Mucosa of descending colon (tissue), 3 donors: ENCODE data around the gene BATF2. TPM values are rescaled to one million over a fixed set of nuclear protein-coding genes. Genes with fewer than 3 reads are reported as not detected.
A peak's percentile ranks its signal among the peaks of the same experiment; 100 is the strongest.

Experiments used
- ATAC-seq: fragments of 200-7000 bp; cut with Tn5 transposase; one replicate; pipeline ENCODE4 v1.9.1; 2020; ENCODE audit warnings: mild to moderate bottlenecking, moderate library complexity
- DNase-seq, 3 donors: peaks; one replicate each; pipeline ENCODE4 v3.0.0-alpha.2; 2020
- H3K36me3 ChIP-seq: fragments of 200-600 bp; one replicate; pipeline ENCODE4 v1.8.0; 2021; ENCODE audit warnings: low read depth, mild to moderate bottlenecking
- H3K4me1 ChIP-seq: fragments of 200-600 bp; one replicate; pipeline ENCODE4 v1.8.0; 2021; ENCODE audit warnings: low read depth, mild to moderate bottlenecking
- H3K4me3 ChIP-seq: fragments of 200-600 bp; one replicate; pipeline ENCODE4 v1.8.0; 2021; ENCODE audit warnings: mild to moderate bottlenecking
- H3K9me3 ChIP-seq: fragments of 200-600 bp; one replicate; pipeline ENCODE4 v1.8.0; 2021; ENCODE audit warnings: mild to moderate bottlenecking
- intact Hi-C, 2 donors: fragments of 100-400 bp; cut with DNase I in 1 of 2; cut with micrococcal nuclease in 1 of 2; formaldehyde crosslinking; loops; one replicate each; pipeline versions ENCODE4 v1.11.0 to v1.11.1; 2022; cut with DNase I, micrococcal nuclease
- total RNA-seq, 3 donors: library from RNA; stranded (reverse); fragmentation: NEBNext Ultra II Directional in 2 of 3; extraction: Animal tissue kit (Norgen Biotek cat#: 25700) in 2 of 3; gene quantifications; one replicate each; pipeline versions ENCODE4 v1.2.1 to v1.2.4, GENCODE V29; 2021 to 2023
- TF ChIP-seq, protein P1 (sequence below): fragments of 200-600 bp; IDR thresholded peaks from one replicate; pipeline ENCODE4 v1.8.0; 2022; ENCODE audit warnings: antibody characterized with exemption, mild to moderate bottlenecking
- donor health status: DM: no; HTN: no; CAD: no; lungs with moderate emphysema.
- donor health status: DM: no; HTN: no; CAD: no.
- donor health status: DM: no; HTN: yes; CAD: no.

Gene BATF2
- total RNA-seq, 3 donors from 2014 or later, result 12.7 to 25.3 (median 18.0) TPM

DNA sequence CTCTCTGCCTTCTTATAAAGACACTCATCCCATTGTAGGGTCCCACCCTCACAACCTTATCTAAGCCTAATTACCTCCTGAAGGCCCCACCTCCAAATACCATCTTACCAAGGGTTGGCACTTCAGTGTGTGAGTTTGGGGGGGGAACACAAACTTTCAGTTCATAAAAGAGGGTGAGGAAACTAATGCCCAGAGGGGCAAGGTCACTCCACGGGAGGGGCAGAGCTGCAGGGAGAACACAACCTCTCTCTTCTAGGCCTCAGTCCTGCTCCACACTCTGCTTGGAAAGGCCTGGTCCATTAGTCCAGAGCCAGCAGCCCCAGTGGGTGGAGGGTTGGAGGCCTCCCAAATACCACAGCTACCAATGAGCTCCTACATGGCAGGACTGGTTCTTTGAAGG, 2.7 kb upstream of the BATF2 start:
- ATAC-seq (peak; percentile 39), DNase-seq (peak; percentile 62 to 71 (median 69))
- Histone ChIP-seq H3K4me3 (no peak overlapping the region), H3K9me3 (no peaks in the 10 kb centered on the region), H3K4me1 (peaks cover 33% of the 10 kb centered on the region), H3K36me3 (no peaks in the 10 kb centered on the region)
- TF ChIP-seq, protein P1, sequence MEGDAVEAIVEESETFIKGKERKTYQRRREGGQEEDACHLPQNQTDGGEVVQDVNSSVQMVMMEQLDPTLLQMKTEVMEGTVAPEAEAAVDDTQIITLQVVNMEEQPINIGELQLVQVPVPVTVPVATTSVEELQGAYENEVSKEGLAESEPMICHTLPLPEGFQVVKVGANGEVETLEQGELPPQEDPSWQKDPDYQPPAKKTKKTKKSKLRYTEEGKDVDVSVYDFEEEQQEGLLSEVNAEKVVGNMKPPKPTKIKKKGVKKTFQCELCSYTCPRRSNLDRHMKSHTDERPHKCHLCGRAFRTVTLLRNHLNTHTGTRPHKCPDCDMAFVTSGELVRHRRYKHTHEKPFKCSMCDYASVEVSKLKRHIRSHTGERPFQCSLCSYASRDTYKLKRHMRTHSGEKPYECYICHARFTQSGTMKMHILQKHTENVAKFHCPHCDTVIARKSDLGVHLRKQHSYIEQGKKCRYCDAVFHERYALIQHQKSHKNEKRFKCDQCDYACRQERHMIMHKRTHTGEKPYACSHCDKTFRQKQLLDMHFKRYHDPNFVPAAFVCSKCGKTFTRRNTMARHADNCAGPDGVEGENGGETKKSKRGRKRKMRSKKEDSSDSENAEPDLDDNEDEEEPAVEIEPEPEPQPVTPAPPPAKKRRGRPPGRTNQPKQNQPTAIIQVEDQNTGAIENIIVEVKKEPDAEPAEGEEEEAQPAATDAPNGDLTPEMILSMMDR, result no peak
- intact Hi-C loops, result no loop called here

DNA sequence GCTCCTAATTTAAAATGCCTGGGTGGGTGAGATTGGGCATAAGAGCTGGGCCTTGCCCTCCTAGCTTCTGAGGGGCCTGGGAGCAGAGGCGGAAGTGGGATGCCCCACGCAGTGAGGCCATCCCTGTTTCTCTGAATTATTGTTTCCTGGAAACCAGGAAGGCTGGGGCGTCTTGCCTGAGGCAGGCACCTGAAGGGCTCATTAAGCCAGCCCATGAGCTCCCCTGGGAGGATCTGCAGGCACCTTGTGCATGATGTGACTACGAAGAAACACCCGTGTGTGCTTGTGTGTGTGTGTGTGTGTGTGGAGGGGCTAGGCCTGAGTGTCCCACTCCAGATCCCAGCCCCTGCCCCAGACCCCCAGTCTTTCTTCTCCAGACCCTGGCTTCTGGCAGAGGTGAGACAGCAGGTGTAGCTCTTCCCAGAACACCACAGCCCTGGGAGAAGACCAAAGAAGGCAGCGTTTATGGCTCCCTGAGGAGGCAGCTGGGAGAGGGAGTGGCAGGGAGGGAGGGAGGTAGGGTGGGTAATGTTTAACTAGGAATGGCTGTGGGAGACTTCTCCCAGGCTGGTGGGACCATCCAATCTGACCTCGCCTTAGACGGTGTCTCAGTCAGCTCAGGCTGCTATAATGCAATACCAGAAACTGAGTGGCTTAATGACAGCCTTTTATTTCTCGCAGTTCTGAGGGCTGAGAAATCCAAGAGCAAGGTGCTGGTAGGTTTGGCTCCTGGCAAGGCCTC, 2.1 kb upstream of the BATF2 start:
- TF ChIP-seq, protein P1, result no peak
- ATAC-seq (peak; percentile 86), DNase-seq (peak; percentile 67 to 82 (median 77))
- peaks cover 33% of the 10 kb centered on the region for H3K4me1 ChIP-seq
- H3K4me3 ChIP-seq, result no peak overlapping the region
- H3K36me3 ChIP-seq, result no peaks in the 10 kb centered on the region
- no peaks in the 10 kb centered on the region for H3K9me3 ChIP-seq
- intact Hi-C loops, result no loop called here

DNA sequence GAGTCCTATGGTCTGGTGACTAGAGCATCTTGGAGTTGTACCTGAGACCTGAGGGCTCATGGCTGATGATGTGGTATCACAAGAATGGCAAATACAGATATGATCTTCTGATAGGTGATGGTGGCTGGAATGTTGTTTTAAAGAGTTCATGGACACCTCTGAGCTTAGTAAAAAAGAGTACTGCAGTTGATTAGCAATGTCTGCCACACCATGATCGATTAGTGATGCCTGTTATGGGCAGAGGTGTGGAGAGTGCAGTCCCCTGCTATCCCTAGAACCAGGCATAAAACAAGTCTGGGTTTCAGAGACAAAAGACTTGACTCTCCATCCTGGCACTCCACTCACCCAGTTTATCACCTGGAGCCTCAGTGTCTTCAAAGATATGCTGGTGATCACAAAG, 1.4 kb upstream of the BATF2 start:
- Histone ChIP-seq H3K4me1 (peaks cover 33% of the 10 kb centered on the region), H3K36me3 (no peaks in the 10 kb centered on the region), H3K9me3 (no peaks in the 10 kb centered on the region), H3K4me3 (no peak overlapping the region)
- TF ChIP-seq, protein P1, result no peak
- intact Hi-C loops, result no loop called here
- ATAC-seq, result peak; percentile 24
- DNase-seq, result peak in 1 of 3 donors; percentile 56

DNA sequence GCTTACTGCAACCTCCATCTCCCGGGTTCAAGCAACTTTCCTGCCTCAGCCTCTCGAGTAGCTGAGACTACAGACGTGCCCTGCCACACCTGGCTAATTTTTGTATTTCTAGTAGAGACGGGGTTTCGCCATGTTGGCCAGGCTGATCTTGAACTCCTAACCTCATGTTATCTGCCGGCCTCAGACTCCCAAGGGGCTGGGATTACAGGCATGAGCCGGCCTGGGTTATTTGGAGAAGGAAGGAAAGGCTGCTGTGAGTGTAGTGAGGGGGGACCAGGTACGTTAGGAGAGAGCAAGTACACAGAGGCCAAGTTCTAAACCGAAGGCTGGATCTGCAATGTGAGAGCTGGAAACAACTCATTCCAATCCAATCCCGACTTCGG, 453 bp downstream of the BATF2 start:
- peaks cover 33% of the 10 kb centered on the region for H3K4me1 ChIP-seq
- intact Hi-C loops, result no loop called here

DNA sequence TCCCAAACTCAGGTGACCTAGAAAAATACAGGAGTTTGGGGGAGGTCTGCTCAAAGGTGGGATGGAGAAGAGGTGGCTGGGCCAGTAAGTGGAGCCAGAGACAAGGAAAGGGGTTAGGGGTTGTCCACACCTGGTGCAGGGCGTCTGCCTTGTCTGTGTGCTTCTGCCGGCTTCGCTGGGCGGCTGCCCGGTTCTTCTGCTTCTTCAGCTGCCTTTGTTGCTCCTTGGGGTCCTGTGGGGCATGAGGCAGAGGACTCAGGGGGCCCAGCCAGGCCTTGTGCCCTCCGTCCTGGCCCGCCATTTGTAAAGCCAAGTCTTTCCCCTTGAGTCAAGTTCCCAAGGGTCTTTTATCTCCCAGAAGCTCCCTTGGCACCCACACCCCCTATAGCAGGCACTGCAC, 2.5 kb downstream of the BATF2 start:
- Histone ChIP-seq H3K36me3 (no peaks in the 10 kb centered on the region), H3K4me1 (peaks cover 20% of the 10 kb centered on the region), H3K4me3 (no peak overlapping the region), H3K9me3 (no peaks in the 10 kb centered on the region)
- TF ChIP-seq, protein P1, result no peak
- intact Hi-C loops, result no loop called here
- ATAC-seq, result no peak
- no peak for DNase-seq

More for the DNA sequence above, 453 bp downstream of the BATF2 start:
- Histone ChIP-seq H3K9me3 (no peaks in the 10 kb centered on the region), H3K36me3 (no peaks in the 10 kb centered on the region), H3K4me3 (peak overlapping the region; percentile 19)
- TF ChIP-seq, protein P1, result no peak
- ATAC-seq (peak; percentile 1), DNase-seq (peak in 1 of 3 donors; percentile 31)
